BLaER1 (cell line): ENCODE data around the gene HABP4.
"Not testable (repeated sequence)": the region's sequence is repeated elsewhere in the genome, so short reads cannot be mapped to it uniquely, and the experiment has no call there.

ENCODE experiments used
- H3K27ac ChIP-seq: shearing (Covaris generic); formaldehyde crosslinking; 2 replicates; pipeline ENCODE4 v1.8.1; 2022
- H3K27me3 ChIP-seq: shearing (Covaris generic); formaldehyde crosslinking; 2 replicates; pipeline ENCODE4 v1.8.1; 2022
- H3K36me3 ChIP-seq: shearing (Covaris generic); formaldehyde crosslinking; 2 replicates; pipeline ENCODE4 v1.8.1; 2022
- H3K4me1 ChIP-seq: shearing (Covaris generic); formaldehyde crosslinking; 2 replicates; pipeline ENCODE4 v1.8.1; 2022
- H3K4me2 ChIP-seq: shearing (Covaris generic); formaldehyde crosslinking; 2 replicates; pipeline ENCODE4 v1.8.1; 2022
- H3K4me3 ChIP-seq: shearing (Covaris generic); formaldehyde crosslinking; 2 replicates; pipeline ENCODE4 v1.8.1; 2022
- H3K9ac ChIP-seq: shearing (Covaris generic); formaldehyde crosslinking; 2 replicates; pipeline ENCODE4 v1.8.1; 2022
- H3K9me3 ChIP-seq: shearing (Covaris generic); formaldehyde crosslinking; 2 replicates; pipeline ENCODE4 v1.8.1; 2022
- H4K20me1 ChIP-seq: shearing (Covaris generic); formaldehyde crosslinking; 2 replicates; pipeline ENCODE4 v1.8.1; 2022
- Cebpa-rat ChIP-seq: shearing (Covaris generic); IDR thresholded peaks from 2 replicates; pipeline ENCODE4 v1.8.1; 2022

HABP4 gene

DNA sequence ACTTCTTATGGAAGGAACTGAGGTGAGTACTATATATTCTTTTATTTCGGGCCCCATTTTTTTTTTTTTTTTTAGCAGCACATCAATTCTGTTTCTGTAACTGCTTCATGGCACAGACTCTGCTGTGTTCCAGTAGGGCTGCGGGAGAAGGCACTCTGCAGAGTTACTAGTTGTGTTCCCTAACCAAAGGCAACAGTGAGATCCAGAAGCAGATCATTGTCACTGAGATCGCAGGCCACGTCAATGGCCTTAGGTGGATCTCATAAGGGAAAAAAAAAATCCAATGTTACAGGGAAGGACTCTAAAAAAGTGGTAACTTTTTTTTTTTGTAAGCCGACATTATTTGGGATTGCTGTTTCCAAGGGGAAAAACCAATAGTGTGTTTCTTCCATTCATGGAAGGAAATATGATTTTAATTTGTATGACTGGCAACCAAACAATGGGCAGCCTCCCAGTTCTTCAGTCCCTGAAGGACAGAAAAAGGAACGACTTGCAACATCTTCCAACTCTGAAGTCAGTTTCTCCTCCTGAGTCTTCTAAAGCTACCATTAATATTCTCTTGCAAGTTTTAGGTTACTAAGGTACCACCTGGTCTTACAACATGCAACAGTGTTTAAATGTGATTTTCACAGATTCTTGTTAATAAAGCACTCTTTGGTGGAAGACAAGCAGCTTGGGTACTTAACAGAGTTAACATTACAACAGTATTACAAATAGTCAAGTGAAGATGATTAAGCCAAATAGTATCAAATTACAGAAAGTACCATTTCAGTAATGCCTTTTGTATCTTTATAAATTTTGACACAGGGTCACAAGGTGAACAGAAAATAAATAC is 52.8 kb downstream of the HABP4 start:
- Histone ChIP-seq H3K36me3 (no peaks in the 10 kb centered on the region), H3K4me2 (no peak overlapping the region)

DNA sequence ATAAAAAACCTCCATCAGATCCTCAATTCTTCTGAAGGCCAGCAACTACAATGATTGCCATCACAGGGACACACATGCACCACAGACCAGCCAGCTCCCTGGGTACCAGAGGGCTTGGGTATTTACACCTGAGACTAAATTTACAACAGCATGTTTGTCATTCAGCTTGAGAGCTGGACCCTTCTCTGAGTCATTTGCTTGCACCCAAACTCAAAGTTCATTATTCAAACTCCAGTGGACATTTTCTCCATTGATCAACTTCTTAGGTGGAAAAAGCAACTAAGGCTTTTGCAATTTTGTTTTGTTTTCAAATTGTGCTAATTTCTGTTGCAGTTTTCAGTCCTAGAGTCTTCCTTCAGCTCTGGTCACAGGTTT is 53.4 kb downstream of the HABP4 start:
- not testable (repeated sequence) for H3K27me3 ChIP-seq, H3K9ac ChIP-seq, H3K27ac ChIP-seq, H3K4me1 ChIP-seq, H4K20me1 ChIP-seq, H3K4me2 ChIP-seq, H3K4me3 ChIP-seq, H3K36me3 ChIP-seq, H3K9me3 ChIP-seq

More for the DNA sequence above, 52.8 kb downstream of the HABP4 start:
- Histone ChIP-seq H3K27ac (no peak overlapping the region), H3K9me3 (no peaks in the 10 kb centered on the region), H3K9ac (no peak overlapping the region), H3K27me3 (no peaks in the 10 kb centered on the region), H3K4me3 (no peak overlapping the region), H3K4me1 (peaks cover 7% of the 10 kb centered on the region), H4K20me1 (no peaks in the 10 kb centered on the region)
- no peak for TF ChIP-seq Cebpa-rat

DNA sequence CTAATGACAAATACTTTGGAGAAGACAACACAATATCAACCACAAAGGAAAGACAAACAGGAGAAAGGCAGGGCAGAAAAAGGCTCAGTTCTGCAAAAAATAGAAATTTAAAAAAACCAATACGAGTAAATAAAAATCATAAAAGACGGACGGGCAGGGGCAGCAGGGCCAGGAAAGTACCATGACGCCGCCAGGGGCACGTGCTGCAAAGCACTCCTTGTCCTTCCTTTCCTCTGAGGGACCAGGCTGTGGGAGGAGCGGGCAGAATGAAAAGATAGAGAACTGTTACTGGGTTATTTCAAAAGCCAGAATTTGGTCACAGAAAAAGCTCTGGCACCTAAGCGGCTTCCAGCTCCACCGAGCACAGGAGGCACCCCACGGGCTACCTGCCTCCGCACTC is 53.9 kb downstream of the HABP4 start:
- no peak for TF ChIP-seq Cebpa-rat
- no peaks in the 10 kb centered on the region for H3K27me3 ChIP-seq
- H3K4me3 ChIP-seq = no peak overlapping the region
- no peak overlapping the region for H3K9ac ChIP-seq
- H3K4me1 ChIP-seq = peaks cover 3% of the 10 kb centered on the region
- H3K27ac ChIP-seq = no peak overlapping the region
- no peaks in the 10 kb centered on the region for H4K20me1 ChIP-seq
- no peak overlapping the region for H3K4me2 ChIP-seq
- H3K36me3 ChIP-seq = no peaks in the 10 kb centered on the region
- no peaks in the 10 kb centered on the region for H3K9me3 ChIP-seq

DNA sequence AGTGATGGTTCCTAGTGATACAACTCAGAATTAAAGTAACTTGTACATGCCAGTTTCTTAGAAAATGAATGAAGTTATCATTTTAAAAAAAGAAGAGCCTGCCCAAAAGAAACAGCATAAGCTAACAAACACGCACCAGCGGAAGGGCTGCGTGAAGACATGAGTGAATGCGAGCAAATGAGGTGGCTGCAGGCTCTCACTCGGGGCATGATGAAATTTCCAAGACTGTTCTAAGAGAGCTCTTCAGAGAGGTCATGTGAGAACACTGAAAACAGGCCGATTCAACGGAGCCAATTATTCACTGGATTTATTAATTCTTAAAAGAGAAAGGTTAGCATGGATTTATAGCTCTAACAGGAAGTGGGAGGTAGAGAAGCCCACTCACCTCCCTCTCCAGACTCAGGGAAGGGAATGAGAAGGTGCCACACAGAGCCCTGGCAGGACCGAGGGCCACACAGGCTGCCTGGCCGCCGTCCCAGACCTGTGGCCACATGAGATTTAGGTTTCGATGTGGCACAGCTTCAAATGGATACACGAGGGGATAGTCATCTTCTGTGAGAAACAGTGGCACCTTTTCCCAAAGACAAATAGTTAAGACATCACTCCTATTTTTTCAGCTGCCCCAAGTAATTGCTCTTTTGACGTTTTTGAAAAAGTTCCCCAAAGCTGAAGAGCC is 55.5 kb downstream of the HABP4 start:
- Histone ChIP-seq H3K9ac (no peak overlapping the region), H3K27me3 (no peaks in the 10 kb centered on the region), H3K4me3 (no peak overlapping the region), H3K27ac (no peak overlapping the region), H3K4me1 (no peaks in the 10 kb centered on the region), H3K9me3 (no peaks in the 10 kb centered on the region), H3K4me2 (no peak overlapping the region), H4K20me1 (no peaks in the 10 kb centered on the region), H3K36me3 (no peaks in the 10 kb centered on the region)
- no peak for TF ChIP-seq Cebpa-rat

DNA sequence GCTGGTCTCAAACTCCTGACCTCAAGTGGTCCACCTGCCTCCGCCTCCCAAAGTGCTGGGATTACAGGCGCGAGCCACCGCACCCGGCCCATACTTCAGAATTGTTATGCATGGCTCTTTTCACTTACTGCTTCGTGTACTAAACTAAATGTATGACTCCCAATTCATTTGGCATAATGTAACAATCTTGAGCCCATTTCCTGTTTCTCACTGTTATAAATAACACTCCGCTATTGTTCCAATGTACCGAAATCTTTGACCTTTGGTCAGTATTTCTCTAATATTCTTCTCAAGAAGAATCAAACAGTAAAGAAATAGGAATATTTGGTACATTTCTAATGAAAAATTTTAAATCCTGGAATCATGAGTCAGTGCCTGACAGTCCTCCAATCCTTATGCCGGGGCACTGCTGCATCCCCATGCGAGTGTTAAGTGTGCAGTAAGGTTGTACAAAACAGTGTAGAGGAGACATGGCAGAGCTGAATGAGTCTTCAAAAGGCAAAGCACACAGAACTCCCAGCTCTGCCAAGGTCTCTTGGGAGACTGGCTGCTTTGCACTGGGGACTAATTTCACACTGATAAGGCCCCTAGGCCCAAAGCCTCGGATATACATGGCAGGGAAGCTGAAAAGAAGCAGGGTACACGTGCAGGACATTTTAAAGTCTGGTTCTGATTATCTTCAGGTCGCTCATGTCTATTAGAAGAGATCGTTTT is 58.4 kb downstream of the HABP4 start:
- H3K27me3 ChIP-seq = no peaks in the 10 kb centered on the region
- no peaks in the 10 kb centered on the region for H4K20me1 ChIP-seq
- no peaks in the 10 kb centered on the region for H3K4me1 ChIP-seq
- no peak overlapping the region for H3K27ac ChIP-seq
- TF ChIP-seq Cebpa-rat = no peak
- H3K9ac ChIP-seq = no peak overlapping the region
- no peaks in the 10 kb centered on the region for H3K36me3 ChIP-seq
- no peak overlapping the region for H3K4me2 ChIP-seq
- H3K4me3 ChIP-seq = no peak overlapping the region
- no peaks in the 10 kb centered on the region for H3K9me3 ChIP-seq

DNA sequence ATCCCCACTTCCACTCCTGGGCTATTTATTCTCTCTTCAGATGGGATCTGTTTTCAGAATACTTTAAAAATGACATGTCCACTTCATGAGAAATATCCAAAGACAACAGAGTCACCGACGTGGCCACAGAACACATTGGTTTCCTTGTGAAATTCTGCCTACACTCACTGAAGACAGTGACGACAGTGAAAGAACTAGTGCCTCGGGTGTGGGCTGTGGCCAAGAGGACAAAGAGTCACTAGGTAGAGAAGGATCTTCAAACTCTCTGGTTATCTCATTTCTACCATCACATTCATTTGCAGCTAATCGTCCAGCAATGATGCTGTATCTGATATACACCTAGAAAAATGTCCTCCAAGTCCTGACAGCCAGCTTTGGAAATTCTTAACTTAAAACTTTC is 59.1 kb downstream of the HABP4 start:
- no peaks in the 10 kb centered on the region for H3K36me3 ChIP-seq
- H3K27me3 ChIP-seq = no peaks in the 10 kb centered on the region
- TF ChIP-seq Cebpa-rat = no peak
- no peak overlapping the region for H3K9ac ChIP-seq
- no peaks in the 10 kb centered on the region for H3K4me1 ChIP-seq
- no peaks in the 10 kb centered on the region for H4K20me1 ChIP-seq
- H3K9me3 ChIP-seq = no peaks in the 10 kb centered on the region
- no peak overlapping the region for H3K4me3 ChIP-seq
- no peak overlapping the region for H3K4me2 ChIP-seq
- no peak overlapping the region for H3K27ac ChIP-seq

DNA sequence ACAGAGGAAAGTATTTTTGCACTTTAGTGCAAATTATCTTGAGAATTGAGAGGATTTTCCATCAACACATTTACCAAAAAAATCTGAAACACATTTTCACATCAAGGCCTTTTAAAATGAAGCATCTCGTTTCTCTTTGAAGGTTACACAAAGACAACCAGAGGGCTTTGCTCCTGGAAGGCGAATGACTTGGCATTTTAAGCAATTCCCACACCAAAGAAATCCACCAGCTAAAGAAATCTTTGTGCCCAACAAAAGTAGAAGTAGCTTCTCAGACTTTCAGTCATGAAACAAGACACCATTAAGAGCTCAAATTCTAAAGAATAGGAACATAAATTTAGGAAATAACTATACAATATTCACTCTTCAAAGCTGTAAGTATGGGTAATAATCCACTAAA is 59.9 kb downstream of the HABP4 start:
- TF ChIP-seq Cebpa-rat = no peak
- Histone ChIP-seq H3K27ac (no peak overlapping the region), H3K4me2 (no peak overlapping the region), H3K4me1 (no peaks in the 10 kb centered on the region), H3K9me3 (no peaks in the 10 kb centered on the region), H4K20me1 (no peaks in the 10 kb centered on the region), H3K27me3 (no peaks in the 10 kb centered on the region), H3K36me3 (no peaks in the 10 kb centered on the region), H3K4me3 (no peak overlapping the region), H3K9ac (no peak overlapping the region)

DNA sequence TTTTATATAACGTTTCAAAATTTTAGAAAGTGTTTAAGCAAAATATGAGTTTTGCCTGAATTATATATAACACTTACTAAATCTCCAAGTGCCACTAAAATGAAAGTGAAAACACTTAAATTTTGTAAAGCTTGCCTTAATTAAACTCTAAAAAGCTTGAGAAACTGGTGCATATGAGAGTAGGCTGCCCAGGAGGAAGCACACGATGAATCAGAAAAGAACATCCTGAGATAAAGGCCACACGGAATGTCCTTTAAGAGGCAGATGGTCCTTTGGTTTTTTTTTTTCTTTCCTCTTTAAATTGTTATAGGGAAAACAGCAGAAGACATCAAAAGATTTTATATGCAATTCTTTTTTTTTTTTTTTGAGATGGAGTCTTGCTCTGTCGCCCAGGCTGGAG is 60.3 kb downstream of the HABP4 start:
- Histone ChIP-seq H3K4me2 (no peak overlapping the region), H3K4me3 (no peak overlapping the region), H3K4me1 (no peaks in the 10 kb centered on the region), H3K36me3 (no peaks in the 10 kb centered on the region), H4K20me1 (no peaks in the 10 kb centered on the region), H3K27me3 (no peaks in the 10 kb centered on the region), H3K9ac (no peak overlapping the region), H3K27ac (no peak overlapping the region), H3K9me3 (no peaks in the 10 kb centered on the region)
- no peak for TF ChIP-seq Cebpa-rat

DNA sequence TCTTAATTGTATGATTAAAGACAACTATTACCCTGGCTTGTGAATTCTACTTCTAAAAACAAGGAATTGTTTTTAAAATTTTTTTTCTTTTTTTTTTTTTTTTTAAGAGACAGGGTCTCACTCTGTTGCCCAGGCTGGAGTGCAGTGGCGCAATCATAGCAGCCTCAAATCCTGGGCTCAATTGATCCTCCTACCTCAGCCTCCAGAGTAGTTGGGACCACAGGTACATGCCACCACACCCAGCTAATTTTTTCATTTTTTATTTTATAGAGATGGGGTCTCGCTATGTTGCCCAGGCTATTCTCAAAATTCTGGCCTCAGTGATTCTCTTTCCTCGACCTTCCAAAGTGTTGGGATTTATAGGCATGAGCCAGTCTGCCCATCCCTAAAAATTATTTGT is 62.3 kb downstream of the HABP4 start:
- no peaks in the 10 kb centered on the region for H3K4me1 ChIP-seq
- H3K27me3 ChIP-seq = no peaks in the 10 kb centered on the region
- H3K4me2 ChIP-seq = no peak overlapping the region
- H3K27ac ChIP-seq = no peak overlapping the region
- H4K20me1 ChIP-seq = no peaks in the 10 kb centered on the region
- no peaks in the 10 kb centered on the region for H3K36me3 ChIP-seq
- no peak overlapping the region for H3K4me3 ChIP-seq
- H3K9ac ChIP-seq = no peak overlapping the region
- H3K9me3 ChIP-seq = no peaks in the 10 kb centered on the region
- TF ChIP-seq Cebpa-rat = no peak

DNA sequence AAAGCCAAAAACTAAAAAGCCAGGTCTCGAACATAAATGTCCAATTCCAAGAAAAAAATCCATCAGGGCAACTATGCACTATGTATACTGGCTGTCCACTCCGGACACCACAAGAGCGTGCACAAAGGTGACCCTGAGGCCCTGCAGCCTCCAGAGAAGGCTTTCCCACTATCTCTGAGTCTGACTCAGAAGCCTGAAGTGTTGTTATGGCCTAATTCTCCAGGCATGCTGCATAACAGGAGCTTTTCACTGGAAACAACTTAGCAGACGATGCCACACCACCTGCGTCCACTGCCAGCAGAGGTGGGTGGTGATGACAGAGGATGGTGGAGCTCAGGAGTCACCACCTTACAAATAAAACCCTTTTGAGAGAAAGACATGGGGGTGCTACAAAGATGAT is 63.7 kb downstream of the HABP4 start:
- Histone ChIP-seq H3K27ac (no peak overlapping the region), H3K4me1 (no peaks in the 10 kb centered on the region), H4K20me1 (no peaks in the 10 kb centered on the region), H3K4me2 (no peak overlapping the region), H3K9me3 (no peaks in the 10 kb centered on the region), H3K9ac (no peak overlapping the region), H3K27me3 (no peaks in the 10 kb centered on the region), H3K36me3 (no peaks in the 10 kb centered on the region), H3K4me3 (no peak overlapping the region)
- TF ChIP-seq Cebpa-rat = no peak
